Middle frontal gyrus (tissue), 1 donor: ENCODE results near the gene HEXD.
"Not testable (repeated sequence)": the region's sequence is repeated elsewhere in the genome, so short reads cannot be mapped to it uniquely, and the experiment has no call there.

ENCODE experiments used
- DNase-seq: peaks from one replicate; pipeline ENCODE4 v3.0.0-alpha.2; 2015; ENCODE audit warnings: low spot score; ENCODE audit errors: extremely low spot score

The HEXD gene

DNA sequence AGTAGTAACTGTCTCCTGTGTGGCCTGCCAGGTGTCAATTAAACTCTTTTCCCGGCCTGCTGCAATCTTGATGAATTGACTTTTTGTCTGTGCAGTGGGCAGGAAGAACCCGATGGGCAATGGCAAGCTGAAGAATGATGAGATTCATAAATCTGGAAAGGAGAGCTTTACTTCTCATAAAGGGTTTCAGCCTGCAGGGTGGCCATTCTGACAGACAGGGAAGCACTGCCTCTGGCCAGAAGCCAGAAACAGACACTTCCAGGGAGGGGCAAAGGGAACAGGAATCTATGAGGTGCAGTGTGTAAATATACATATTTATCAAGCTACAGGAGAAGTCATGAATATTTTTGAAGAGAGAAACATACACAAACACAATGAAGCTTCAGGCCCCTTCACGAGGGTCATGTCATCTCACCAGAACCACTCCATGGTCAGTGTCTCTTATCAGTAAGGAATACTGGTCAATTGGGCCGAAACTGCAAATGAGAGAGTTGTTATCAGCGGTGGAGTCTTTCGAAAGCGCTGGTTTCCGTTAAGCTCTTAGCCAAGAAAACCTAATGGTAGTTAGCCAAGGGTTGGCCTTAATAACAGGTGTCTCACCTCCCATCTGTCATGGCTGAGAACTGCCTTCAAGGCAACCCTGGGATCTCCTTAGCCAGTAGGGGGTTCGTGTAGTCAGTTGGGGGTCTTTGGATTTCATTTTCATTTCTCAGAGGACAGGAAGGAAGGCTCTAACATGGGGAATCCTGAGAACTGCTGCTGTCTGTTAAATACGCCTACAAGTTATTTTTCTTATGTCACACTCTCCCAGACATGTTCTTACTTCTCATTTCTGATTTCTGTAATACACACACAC lies 39.2 kb downstream of the HEXD start:
- no peak for DNase-seq

DNA sequence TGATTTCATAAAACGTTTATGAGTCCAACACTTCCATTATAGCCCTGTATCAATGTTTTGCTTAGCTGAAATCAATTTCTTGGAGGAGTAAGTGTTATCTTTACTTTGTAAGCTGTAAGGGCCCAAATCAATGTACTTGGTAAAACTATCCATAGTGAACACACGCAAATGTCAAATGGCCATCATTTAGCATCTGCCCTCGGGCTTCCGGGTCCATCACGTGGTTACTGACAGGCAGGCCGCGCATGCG lies 39.7 kb downstream of the HEXD start:
- DNase-seq: no peak

- DNase-seq: peak; percentile 99
Measured at GRCh38 chr17:82458179-82458884, 40.2 kb downstream of the HEXD start, which contains the start of gene NARF. TSS of gene NARF (plus strand) at chr17:82458741. CDS start at chr17:82458804, 63 bp downstream.

GRCh38 chr17:82458885-82459424 lies 40.8 kb downstream of the HEXD start:
- no peak for DNase-seq

GRCh38 chr17:82459936-82460335 lies 41.8 kb downstream of the HEXD start:
- not testable (repeated sequence) for DNase-seq

GRCh38 chr17:82461827-82462524 lies 43.8 kb downstream of the HEXD start:
- DNase-seq: no peak

DNA sequence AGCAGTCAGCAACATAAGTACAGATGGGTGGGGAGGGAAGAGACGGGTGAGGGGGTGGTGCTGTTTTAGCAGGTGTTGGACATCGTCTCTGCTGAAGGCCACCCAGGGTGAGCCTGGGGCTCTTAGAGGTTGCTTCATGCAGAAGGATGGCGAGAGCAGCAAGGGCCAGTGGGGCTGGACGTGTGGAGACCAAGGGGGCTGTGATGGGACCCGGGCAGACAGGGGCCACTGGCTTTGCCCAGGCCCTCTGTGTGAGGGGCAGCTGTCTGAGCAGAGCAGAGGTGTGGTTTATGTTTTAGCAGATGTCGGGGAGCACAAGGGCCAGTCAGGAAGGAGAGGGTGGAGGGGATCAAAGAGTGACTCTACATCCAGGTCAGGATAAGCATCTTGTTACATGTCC lies 45.2 kb downstream of the HEXD start:
- no peak for DNase-seq

DNA sequence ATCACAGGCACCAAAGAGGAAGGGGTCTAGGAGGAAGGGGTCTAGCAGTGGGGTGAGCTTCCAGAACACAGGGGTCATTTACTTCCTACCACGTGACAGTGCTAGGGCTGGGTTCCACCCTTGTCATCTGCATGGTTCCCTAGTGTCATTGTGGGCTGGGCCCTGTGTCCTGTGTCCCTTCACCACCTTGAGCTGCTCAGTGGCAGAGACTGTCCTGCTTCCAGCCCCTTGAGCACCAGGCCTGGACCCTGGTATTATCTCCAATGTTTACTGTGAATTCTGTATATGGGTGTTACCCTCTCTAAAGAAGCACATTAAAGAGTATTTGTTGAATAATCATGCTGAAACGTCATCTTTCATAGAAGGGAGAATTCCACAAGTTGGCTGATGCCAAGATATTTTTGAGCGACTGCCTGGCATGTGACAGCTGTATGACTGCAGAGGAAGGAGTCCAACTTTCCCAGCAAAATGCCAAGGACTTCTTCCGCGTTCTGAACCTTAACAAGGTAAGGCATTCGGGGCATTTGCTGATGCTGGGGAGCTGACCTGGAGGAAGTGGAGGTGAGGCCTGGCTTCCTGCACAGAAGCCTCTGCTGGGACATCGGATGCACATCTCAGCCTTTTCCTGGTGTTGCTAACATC lies 45.9 kb downstream of the HEXD start:
- DNase-seq: no peak

DNA sequence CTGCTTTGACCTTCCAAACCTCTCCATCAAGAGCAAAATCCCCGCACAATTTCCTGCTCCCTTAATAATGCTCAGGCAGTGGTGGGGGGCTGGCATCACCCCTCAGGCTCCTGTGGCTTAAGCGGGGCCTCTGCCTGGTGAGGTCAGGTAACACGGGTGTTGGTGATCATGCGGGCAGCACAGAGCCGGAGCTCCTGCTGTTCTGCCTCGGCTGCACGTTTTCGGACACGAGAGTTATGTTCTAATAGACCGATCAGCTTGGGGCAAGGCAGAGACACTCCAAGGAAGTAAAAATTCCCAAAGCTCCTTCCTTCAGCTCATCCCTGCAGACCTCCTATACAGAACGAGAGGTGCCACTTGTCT lies 46.4 kb downstream of the HEXD start:
- no peak for DNase-seq

- no peak for DNase-seq
Measured at GRCh38 chr17:82465023-82465603, 47.0 kb downstream of the HEXD start.

GRCh38 chr17:82468692-82469091 lies 50.5 kb downstream of the HEXD start:
- no peak for DNase-seq

DNA sequence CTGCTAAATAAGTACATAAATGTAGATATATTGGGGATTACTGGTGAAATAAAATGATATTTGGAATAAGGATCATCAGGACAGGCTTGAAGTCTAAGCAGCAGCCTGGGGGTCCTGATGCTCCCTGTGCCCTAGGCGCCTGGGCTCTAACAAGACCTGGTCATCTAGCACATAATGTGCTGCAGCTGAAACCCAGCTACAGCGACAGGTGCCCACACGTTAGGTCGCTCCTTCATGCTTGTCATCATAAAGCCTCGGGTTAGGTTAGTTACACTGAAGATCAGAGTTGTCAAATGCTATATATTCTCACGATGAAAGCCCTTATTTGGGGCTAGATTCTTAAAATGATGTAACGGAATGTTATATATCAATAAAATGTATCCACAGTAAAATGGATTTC lies 51.9 kb downstream of the HEXD start:
- no peak for DNase-seq

GRCh38 chr17:82474223-82475010 lies 56.3 kb downstream of the HEXD start:
- DNase-seq: no peak

- DNase-seq: no peak
Measured at GRCh38 chr17:82475458-82475857, 57.3 kb downstream of the HEXD start.

DNA sequence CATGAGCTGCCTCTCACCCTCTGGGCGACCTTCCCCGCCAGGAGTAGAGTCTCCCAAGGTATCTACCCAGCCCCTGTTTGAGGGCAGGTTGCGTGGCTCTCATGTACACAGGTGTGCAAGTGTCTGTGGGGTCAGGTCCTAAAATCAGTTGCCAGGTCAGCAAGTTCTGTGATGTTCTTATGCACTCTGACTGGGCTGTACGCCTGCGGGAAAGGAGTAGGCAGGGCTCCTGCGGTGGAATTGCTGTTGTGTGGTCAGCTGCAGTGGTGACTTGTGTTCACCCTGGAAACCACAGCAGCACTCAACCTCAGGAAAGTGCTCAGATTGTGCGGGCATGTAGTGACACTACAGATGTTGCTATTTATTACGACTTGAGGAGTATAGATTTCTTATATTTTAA lies 59.8 kb downstream of the HEXD start:
- no peak for DNase-seq

DNA sequence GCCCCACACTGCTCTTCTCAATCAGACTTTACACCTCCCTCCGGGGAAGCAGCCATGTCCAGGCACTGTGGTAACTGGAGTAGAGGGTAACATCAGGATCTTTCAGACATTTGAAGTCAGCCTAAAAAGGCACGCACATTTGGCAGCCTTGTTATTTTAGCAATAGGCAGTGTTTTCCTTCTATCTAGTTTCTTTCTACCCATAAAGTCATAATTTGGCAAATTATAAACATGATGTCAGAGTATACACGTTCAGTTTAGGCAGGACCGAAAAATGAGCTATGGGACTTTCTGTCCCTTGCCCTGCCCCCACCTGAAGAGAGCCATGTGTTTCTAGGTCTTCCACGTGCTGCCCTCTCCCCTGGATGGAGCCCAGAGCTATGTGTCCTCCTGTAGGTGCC lies 61.5 kb downstream of the HEXD start:
- no peak for DNase-seq

DNA sequence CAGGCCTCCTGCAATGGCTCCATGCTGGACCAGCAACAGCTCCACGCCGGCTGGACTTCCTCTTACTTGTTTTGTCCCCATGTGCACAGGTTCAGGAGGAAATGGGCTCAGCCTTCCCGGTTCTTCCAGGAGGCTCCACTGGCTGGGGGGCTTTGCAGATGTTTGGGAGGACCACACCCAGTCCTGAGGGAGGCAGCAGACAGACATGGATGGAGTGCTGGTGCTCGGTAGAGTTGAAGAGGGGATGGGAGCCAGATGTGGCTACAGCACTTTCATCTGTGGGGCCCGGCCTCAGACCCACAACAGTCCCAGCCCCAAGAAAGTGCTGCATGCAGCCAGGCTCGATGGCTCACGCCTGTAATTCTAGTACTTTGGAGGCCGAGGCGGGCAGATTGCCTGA lies 62.2 kb downstream of the HEXD start:
- no peak for DNase-seq

GRCh38 chr17:82483204-82483660 lies 65.1 kb downstream of the HEXD start:
- no peak for DNase-seq

GRCh38 chr17:82483836-82484235 lies 65.7 kb downstream of the HEXD start:
- DNase-seq: no peak
